Activated T-cell treated with anti-CD3 and anti-CD28 coated beads, Interleukin-2, amount 50 U/mL, for 4 hours (primary cell): ENCODE measurements around the gene MPP2. TPM values are rescaled to one million over a fixed set of nuclear protein-coding genes. Genes with fewer than 3 reads are reported as not detected.
"Not testable (repeated sequence)": the region's sequence is repeated elsewhere in the genome, so short reads cannot be mapped to it uniquely, and the experiment has no call there.

Experiments
- ATAC-seq, 2 donors: fragments of 200-7000 bp; cut with Tn5 transposase; one replicate each; pipeline ENCODE4 v1.10.0; 2021
- DNase-seq: peaks from one replicate; pipeline ENCODE4 v3.0.0-alpha.2; 2020
- H3K27me3 Mint-ChIP-seq: one replicate; pipeline ENCODE4 v1.8.0; 2021; ENCODE audit warnings: low read depth, mixed read lengths
- H3K36me3 Mint-ChIP-seq: one replicate; pipeline ENCODE4 v1.8.0; 2022; ENCODE audit warnings: mixed read lengths; ENCODE audit not compliant: insufficient read depth
- H3K4me1 Mint-ChIP-seq: one replicate; pipeline ENCODE4 v1.8.0; 2021; ENCODE audit warnings: low read depth, mixed read lengths
- H3K4me3 Mint-ChIP-seq: one replicate; pipeline ENCODE4 v1.8.0; 2021; ENCODE audit warnings: mild to moderate bottlenecking, moderate library complexity, mixed read lengths
- H3K9me3 Mint-ChIP-seq: one replicate; pipeline ENCODE4 v1.8.0; 2021; ENCODE audit warnings: mixed read lengths
- total RNA-seq, 3 donors: library from RNA; stranded (reverse); gene quantifications; one replicate each; pipeline ENCODE4 v1.2.1, GENCODE V29; 2021

The MPP2 gene
- total RNA-seq, 3 donors from 2014 or later = 0.21 to 0.91 (median 0.54) TPM

DNA sequence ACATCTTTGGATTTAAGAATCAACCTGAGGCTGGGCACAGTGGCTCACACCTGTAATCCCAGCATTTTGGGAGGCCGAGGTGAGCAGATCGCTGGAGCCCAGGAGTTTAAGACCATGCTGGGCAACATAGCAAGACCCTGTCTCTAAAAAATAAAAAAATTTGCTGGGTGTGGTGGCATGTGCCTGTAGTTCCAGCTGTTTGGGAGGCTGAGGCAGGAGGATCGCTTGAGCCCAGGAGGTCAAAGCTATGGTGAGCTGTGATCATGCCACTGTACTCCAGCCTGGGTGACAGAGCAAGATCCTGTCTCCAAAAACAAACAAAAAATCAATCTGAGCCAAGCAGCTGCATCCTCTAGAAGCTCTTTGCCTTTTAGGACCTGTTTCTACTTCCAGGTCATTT, 32.1 kb upstream of the MPP2 start:
- not testable (repeated sequence) for ATAC-seq, H3K4me3 Mint-ChIP-seq, H3K4me1 Mint-ChIP-seq, H3K36me3 Mint-ChIP-seq, DNase-seq, H3K27me3 Mint-ChIP-seq, H3K9me3 Mint-ChIP-seq

DNA sequence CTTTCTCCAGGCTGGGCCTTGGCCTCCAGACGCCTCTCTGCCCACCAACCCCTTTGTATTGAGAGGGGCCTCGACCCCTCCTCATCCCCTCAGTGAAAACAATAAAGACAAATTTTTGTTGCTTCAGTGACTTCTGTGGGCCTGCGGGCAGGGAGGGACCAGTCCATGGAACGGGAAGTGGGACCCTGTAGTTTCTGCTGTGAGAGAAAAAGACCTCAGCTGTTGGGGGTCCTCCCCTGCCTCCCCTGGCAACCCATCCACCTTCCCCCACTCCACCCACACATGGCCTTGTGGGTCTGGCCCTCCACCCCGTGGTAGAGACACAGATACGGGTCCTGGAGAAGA, 31.5 kb upstream of the MPP2 start:
- ATAC-seq = no peak
- no peak for DNase-seq
- Mint-ChIP-seq H3K9me3 (no peaks in the 10 kb centered on the region), H3K27me3 (peaks cover 8% of the 10 kb centered on the region), H3K4me3 (no peak overlapping the region), H3K36me3 (no peaks in the 10 kb centered on the region), H3K4me1 (peaks cover 10% of the 10 kb centered on the region)

DNA sequence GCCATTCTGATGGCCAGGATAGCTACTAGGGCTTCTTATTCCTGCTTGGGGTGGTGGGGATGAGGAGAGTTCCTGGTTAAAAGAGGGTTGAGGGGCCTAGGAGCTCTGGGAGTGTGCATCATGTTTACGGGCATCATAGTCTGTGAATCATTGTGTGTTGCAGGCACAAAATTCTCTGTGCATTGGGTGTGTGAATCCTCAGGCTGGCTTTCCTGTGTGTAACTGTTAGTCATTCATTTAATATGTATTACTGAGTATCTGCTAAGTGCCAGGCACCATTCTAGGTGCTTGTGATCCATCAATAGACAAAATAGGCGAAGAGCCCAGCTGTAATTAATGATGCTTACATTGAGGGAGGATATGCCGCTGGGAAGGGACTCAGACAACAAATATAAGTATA, 29.1 kb upstream of the MPP2 start:
- H3K4me1 Mint-ChIP-seq = peaks cover 10% of the 10 kb centered on the region
- H3K4me3 Mint-ChIP-seq = no peak overlapping the region
- H3K36me3 Mint-ChIP-seq = no peaks in the 10 kb centered on the region
- no peak for DNase-seq
- peaks cover 8% of the 10 kb centered on the region for H3K27me3 Mint-ChIP-seq
- no peaks in the 10 kb centered on the region for H3K9me3 Mint-ChIP-seq
- ATAC-seq = no peak

DNA sequence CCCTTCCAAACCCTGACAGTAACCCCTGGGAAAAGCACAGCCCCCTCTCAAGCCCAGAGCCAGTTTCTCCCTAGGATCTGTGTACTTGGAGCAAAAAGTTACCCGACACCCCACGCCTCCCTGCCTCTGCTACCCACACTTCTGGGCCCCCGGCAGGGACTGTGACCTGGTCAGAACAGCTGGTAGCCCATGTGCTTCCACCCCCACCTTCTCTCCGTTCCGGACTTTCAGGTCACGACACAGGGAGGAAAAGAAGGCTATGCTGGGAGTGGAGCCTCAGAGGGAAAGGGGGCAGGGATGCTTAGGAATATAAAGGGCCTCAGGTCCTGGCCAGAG, 28.6 kb upstream of the MPP2 start:
- Mint-ChIP-seq H3K9me3 (no peaks in the 10 kb centered on the region), H3K4me1 (peaks cover 10% of the 10 kb centered on the region), H3K27me3 (peaks cover 8% of the 10 kb centered on the region), H3K36me3 (no peaks in the 10 kb centered on the region), H3K4me3 (no peak overlapping the region)
- DNase-seq (no peak), ATAC-seq (no peak)

DNA sequence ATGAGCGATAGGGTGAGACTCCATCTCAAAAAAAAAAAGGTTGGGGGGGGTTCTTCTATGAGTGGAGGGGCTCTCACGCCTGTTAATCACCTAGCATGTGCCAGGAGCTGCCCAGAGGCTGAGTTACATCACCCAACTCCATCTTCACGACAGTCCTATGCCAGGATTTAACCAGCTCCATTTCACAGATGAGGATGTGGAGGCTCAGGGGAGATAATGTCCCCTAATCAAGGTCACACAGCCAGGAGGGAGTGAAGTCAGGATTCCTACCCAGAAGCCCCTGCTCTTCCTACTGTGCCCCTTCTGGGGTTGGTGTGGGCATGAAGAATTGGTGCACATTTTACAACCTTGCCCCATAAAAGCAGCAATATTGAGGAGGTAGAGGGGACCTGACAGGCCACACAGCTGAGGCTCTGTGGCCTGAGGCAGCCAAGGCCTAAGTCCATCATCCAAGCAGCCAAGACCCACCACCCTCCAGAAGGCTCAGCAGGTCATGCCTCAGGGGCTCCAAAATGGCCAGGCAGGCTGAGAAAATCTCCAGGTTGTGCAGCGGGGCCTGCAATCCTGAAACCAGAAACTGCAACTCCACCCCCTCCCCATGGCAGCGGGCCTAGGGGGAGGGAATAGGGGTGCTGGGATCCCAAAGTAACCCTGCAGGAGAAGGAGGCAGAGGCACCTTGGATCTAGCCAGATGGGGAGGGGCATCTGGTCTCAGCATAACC, 28.0 kb upstream of the MPP2 start:
- H3K36me3 Mint-ChIP-seq = no peaks in the 10 kb centered on the region

DNA sequence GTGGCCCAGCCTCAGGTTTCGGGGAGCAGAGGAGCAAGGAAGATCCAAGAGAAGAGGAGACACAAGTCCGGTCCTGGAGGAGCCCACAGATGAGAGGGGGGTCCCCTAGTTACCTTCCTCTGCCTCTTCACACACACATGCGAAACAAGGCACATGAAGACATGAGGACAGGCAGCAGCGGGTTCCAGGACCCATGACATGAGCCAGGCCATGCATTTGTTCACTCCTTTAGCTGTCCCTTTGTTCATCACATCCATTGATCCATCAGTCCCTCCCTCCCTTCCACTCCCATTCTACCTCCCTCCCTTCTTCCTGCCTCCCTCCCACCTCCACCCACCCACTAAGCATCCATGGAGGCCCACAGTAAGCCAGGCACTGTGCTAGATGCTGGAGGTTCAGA, 25.6 kb upstream of the MPP2 start:
- ATAC-seq = no peak
- H3K4me1 Mint-ChIP-seq = peaks cover 13% of the 10 kb centered on the region
- DNase-seq = no peak
- H3K36me3 Mint-ChIP-seq = no peaks in the 10 kb centered on the region
- no peak overlapping the region for H3K4me3 Mint-ChIP-seq
- H3K27me3 Mint-ChIP-seq = peaks cover 4% of the 10 kb centered on the region
- no peaks in the 10 kb centered on the region for H3K9me3 Mint-ChIP-seq

More for the DNA sequence above, 28.0 kb upstream of the MPP2 start:
- Mint-ChIP-seq H3K4me3 (no peak overlapping the region), H3K4me1 (peaks cover 10% of the 10 kb centered on the region), H3K27me3 (peaks cover 8% of the 10 kb centered on the region), H3K9me3 (no peaks in the 10 kb centered on the region)
- ATAC-seq = no peak
- no peak for DNase-seq

DNA sequence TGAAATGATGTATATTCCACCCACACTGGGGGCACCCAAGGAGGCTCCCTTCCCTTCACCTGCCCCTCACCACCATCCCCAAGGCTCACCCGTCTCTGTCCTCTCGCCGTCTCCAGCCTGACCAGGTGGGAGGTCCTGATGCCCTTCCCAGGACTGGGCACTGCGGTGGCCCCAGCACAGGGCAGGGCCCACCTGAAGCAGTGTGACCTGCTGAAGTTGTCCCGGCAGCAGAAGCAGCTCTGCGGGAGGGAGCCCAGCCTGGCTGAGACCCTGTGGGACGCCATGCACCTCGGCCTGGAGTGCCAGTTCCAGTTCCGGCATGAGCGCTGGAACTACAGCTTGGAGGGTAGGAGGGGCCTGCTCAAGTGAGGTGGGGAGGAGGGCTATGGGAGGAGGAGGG, 25.0 kb upstream of the MPP2 start:
- Mint-ChIP-seq H3K4me3 (no peak overlapping the region), H3K27me3 (peaks cover 3% of the 10 kb centered on the region), H3K4me1 (peaks cover 15% of the 10 kb centered on the region), H3K9me3 (no peaks in the 10 kb centered on the region), H3K36me3 (no peaks in the 10 kb centered on the region)
- ATAC-seq (no peak), DNase-seq (no peak)

DNA sequence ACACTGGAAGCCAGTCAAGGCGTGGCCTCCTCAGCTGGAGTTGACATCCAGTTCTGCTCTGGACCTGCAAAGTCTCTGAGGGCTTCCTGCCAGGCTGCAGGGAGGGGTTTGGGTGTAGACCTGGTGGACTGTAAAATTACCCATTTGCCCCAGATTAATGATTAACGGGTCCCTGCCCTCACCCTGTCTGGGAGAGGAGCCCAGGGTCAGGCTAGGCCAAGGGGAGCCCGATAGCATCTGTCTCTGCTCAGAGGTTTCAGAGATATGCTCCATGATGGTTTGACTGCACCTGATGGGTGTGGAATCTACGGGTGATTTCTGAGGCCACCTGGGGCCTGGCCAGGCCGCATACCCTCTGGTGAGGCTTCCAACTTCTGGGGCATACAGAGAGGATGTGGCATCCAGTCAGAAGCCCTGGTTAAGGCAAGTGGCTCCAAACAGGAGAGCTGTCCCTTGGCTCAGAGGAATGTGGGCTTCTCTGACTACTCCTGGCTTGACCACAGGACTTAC, 23.8 kb upstream of the MPP2 start:
- Mint-ChIP-seq H3K4me1 (peaks cover 20% of the 10 kb centered on the region), H3K9me3 (no peaks in the 10 kb centered on the region)

DNA sequence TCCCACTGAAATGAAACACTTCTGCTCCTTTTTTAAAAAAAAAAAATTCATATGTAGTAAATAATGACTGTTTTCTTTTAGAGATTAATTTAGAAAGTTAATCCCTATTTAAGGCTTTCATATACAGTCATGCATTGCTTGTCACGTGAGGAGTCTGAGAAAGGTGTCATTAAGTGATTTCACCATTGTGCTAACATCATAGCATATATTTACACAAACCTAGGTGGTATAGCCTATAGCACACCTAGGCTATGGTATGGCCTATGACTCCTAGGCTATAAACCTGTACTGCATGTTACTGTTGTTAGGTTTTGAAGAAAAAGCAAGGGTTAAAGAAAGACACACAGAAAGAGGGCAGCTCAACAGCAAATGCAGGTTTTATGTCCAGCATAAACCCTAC, 21.3 kb upstream of the MPP2 start:
- Mint-ChIP-seq H3K4me1 (peaks cover 20% of the 10 kb centered on the region), H3K4me3 (no peak overlapping the region), H3K27me3 (peaks cover 8% of the 10 kb centered on the region), H3K36me3 (no peaks in the 10 kb centered on the region), H3K9me3 (no peaks in the 10 kb centered on the region)
- peak; percentile 42 to 60 for ATAC-seq
- no peak for DNase-seq

More for the DNA sequence above, 23.8 kb upstream of the MPP2 start:
- no peaks in the 10 kb centered on the region for H3K36me3 Mint-ChIP-seq
- H3K4me3 Mint-ChIP-seq = no peak overlapping the region
- ATAC-seq (no peak), DNase-seq (no peak)
- peaks cover 8% of the 10 kb centered on the region for H3K27me3 Mint-ChIP-seq

DNA sequence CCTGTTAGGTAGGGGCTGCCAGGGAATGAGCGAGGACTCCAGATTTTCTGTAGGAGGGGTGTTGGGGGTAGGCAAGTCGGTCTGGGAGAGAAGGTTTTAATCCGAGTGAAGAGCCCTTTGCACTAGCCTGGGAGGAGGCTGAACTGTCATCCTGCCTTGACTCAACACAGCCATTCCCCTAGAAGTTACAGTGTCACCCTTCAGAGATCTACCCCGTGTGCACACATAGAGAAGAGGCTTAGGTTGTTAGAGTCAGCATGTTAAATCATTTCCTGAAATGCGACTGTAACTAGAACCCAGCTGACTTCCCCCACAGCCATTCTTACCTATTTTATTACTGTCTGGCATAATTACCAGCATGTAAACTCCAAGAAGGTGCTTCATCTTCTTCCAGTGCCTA, 20.6 kb upstream of the MPP2 start:
- not testable (repeated sequence) for DNase-seq, H3K27me3 Mint-ChIP-seq, H3K36me3 Mint-ChIP-seq, H3K9me3 Mint-ChIP-seq
- H3K4me3 Mint-ChIP-seq = peak overlapping the region; percentile 77
- peaks cover 20% of the 10 kb centered on the region for H3K4me1 Mint-ChIP-seq
- ATAC-seq = peak; percentile 83 to 86

DNA sequence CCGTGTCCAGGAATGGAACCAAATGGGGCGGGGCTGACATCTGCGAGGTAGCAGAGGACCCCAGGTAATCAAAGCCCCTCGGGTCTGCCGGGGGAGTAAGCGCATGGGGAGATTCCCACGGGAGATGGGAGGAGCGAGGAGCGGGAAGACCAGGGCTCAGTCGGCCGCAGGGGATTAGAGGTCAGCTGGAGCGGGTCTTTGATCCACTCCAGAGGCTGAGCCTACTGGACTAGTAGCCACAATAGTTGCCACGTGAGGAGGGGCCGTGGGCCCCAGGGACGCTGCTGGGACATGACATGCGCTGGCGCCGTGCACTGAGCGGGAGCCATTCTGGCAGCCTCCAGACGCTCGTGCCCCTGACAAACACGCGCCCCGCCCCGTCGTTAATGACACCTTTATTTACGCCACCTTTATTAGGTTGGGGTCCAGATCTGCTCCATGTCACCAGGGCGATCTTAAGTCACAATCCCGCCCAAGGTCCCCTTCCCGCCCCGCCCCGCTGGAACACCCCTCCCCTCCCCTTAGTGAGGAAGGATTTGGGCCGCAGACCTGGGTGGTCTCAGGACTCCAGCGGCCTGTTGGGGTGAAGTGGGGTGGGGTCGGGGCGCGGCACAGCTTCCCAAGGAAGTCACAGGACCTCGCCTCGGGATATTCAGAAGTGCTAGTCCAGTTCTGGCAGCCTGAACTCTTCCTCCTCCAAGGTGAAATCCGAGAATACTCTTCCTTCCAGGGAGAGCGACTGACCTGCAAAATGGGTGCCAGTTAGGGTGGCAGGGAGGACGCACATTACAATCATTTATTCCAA, 19.9 kb upstream of the MPP2 start:
- Mint-ChIP-seq H3K4me1 (peaks cover 20% of the 10 kb centered on the region), H3K36me3 (no peaks in the 10 kb centered on the region), H3K27me3 (peaks cover 8% of the 10 kb centered on the region), H3K9me3 (no peaks in the 10 kb centered on the region), H3K4me3 (peak overlapping the region; percentile 77)
- ATAC-seq (peak; percentile 55), DNase-seq (no peak)

DNA sequence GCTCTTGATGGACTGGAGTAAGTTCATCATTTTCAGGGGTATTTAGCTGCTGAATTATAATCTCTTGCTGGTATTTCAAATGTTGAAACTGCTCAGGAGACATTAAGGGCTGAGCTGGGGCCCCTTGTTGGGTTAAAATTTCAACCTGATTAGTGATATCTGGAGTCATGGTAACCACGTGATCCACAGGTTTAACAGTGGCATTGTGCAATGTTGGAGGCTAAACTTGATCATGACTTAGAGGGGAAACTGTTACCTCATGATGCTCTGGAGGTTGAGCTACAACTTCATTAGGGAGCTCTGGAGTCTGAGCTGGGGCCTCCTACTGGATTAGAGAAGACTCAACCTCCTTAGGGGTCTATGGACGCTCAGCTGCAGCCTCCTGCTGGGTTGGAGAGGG, 17.2 kb upstream of the MPP2 start:
- no peaks in the 10 kb centered on the region for H3K36me3 Mint-ChIP-seq
- no peak overlapping the region for H3K4me3 Mint-ChIP-seq
- H3K27me3 Mint-ChIP-seq = peaks cover 8% of the 10 kb centered on the region
- DNase-seq (no peak), ATAC-seq (no peak)
- peaks cover 17% of the 10 kb centered on the region for H3K4me1 Mint-ChIP-seq
- H3K9me3 Mint-ChIP-seq = no peaks in the 10 kb centered on the region

DNA sequence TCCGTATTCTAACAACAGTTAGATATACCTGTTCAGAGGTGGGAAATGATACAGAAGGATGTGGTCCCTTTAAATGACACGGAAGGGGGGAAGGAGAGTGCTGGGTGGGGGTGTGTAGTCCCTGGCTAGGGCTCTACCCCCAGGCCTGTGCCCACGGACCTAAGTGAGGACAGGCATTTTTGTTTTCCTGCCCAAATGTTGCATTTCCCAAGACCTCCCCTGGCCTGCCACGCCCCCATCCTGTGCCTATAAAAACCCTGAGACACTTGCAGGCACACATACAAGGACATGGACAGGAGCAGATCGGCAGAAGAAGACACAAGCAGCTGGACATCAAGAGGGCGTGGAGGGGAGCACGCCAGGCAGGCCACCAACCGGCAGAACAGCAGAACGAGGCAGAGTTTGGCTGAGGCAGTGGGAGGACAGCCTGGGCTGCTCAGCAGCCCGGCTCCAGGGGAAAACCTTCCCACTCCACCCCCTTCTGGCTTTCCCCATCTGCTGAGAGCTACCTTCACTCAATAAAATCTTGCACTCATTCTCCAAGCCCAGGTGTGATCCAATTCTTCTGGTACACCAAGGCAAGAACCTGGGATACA, 13.3 kb upstream of the MPP2 start:
- no peak for ATAC-seq
- no peak for DNase-seq
- Mint-ChIP-seq H3K4me3 (no peak overlapping the region), H3K9me3 (no peaks in the 10 kb centered on the region), H3K36me3 (no peaks in the 10 kb centered on the region), H3K27me3 (no peaks in the 10 kb centered on the region), H3K4me1 (peaks cover 14% of the 10 kb centered on the region)

DNA sequence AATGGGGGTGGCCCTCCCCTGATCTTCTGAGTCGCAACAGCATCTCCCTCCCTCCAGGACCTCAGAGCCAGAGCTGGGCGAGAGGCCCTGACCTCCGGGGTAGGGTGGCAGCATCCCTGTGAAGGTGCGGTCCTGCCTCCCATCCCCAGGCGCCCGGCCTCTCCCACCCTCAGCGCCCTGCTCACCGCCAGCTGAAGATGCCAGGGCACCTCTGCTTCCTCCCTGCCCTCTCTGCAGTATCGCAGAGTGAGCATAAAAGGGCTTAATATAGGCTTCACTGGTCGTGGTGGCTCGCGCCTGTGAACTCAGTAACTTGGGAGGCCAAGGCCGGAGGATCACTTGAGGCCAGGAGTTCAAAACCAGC, 10.7 kb upstream of the MPP2 start:
- ATAC-seq = no peak
- peak overlapping the region; percentile 77 for H3K4me3 Mint-ChIP-seq
- H3K9me3 Mint-ChIP-seq = no peaks in the 10 kb centered on the region
- peaks cover 14% of the 10 kb centered on the region for H3K4me1 Mint-ChIP-seq
- no peaks in the 10 kb centered on the region for H3K27me3 Mint-ChIP-seq
- DNase-seq = no peak
- no peaks in the 10 kb centered on the region for H3K36me3 Mint-ChIP-seq
